ENCODE results near the gene KLHL7. TPM values are rescaled to one million over a fixed set of nuclear protein-coding genes. Genes with fewer than 3 reads are reported as not detected.

KLHL7 gene
- total RNA-seq, 4 donors from 2014 or later = 21.3 to 45.9 (median 27.6) TPM

GRCh38 chr7:23098460-23098859 lies 7.1 kb upstream of the KLHL7 start:
- 40 to 58% methylated on average over 2 of the region's 2 CpGs for WGBS, 2 donors (ENCODE audit: low coverage in 1 of 2)
- Histone ChIP-seq H3K9me3 (peaks cover 0 to 14% (median 0%) of the 10 kb centered on the region in 3 donors), H3K4me3 (no peak overlapping the region), H3K36me3 (peaks cover 0 to 6% of the 10 kb centered on the region in 2 donors), H3K27ac (no peak overlapping the region), H3K4me1 (no peaks in the 10 kb centered on the region), H3K27me3 (no peaks in the 10 kb centered on the region)
- ATAC-seq = no peak
- TF ChIP-seq POLR2AphosphoS5 (IDR thresholded peaks at IDR 0.05) (no peak), EP300 (IDR thresholded peaks at IDR 0.05) (no peak), POLR2A (IDR thresholded peaks at IDR 0.05) (no peak), CTCF (IDR thresholded peaks at IDR 0.05) (no peak)

DNA sequence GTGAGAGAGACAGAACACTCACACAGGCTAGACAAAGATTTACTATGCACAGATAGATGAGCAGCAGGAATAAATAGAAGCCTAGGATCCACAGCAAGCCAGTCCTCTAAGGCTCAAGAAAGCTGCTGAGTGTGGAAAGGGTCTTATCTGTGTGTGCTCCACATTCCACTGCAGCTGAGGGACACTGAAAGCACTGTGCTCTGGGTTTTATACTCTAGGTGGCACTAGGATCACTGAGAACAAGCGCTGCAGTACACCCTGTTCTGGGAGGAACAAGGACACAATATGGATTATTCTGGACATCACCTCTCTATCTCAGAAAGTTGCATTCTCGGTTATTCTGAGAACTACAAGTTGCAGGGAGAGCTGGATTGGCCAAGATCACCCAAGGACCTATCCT lies 4.9 kb upstream of the KLHL7 start:
- 40 to 78% methylated on average over 1 of the region's 2 CpGs for WGBS, 2 donors (ENCODE audit: low coverage in 1 of 2)
- H3K27ac ChIP-seq = no peak overlapping the region

DNA sequence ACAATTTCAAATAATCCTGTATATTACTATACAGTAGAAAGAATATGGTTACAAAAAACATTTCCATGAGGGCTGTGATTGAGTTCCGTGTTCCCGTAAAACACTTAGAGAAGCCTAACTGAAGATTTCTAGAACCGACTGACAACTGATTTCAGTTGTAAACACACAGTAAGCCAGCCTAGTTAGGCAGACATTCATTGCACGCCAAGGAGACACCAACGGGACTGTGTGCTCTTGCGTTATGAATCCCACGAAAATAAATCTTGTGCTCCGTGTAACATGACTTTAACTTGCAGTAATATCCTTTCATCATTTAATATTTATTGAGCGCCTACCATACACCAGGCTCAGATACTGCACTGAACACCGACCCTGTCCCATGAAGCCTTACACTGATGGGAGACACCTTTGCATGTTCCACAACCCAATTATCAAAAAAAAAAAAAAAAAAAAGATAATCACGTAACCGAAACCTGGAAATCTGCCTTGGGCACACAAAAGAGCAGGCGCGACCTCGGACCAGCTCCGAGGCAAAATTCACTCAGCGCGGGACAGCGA lies 420 bp upstream of the KLHL7 start:
- H3K9me3 ChIP-seq = peaks cover 0 to 7% (median 0%) of the 10 kb centered on the region in 3 donors
- TF ChIP-seq POLR2A (IDR thresholded peaks at IDR 0.05) = no peak
- TF ChIP-seq CTCF (IDR thresholded peaks at IDR 0.05) = no peak
- no peak for TF ChIP-seq POLR2AphosphoS5 (IDR thresholded peaks at IDR 0.05)
- no peak for TF ChIP-seq EP300 (IDR thresholded peaks at IDR 0.05)
- 0 to 1% methylated on average over 10 to 16 of the region's 19 CpGs for WGBS, 2 donors (ENCODE audit: low coverage in 1 of 2)
- peaks cover 0 to 6% of the 10 kb centered on the region in 2 donors for H3K36me3 ChIP-seq
- peaks cover 9 to 42% (median 14%) of the 10 kb centered on the region in 3 donors for H3K4me1 ChIP-seq
- no peaks in the 10 kb centered on the region for H3K27me3 ChIP-seq
- H3K4me3 ChIP-seq = peak overlapping the region; percentile 81 to 82
- no peak for ATAC-seq
- peak overlapping the region; percentile 85 to 96 (median 94) for H3K27ac ChIP-seq

More for the DNA sequence above, 4.9 kb upstream of the KLHL7 start:
- no peak for TF ChIP-seq EP300 (IDR thresholded peaks at IDR 0.05)
- no peak for TF ChIP-seq CTCF (IDR thresholded peaks at IDR 0.05)
- no peak for ATAC-seq
- H3K9me3 ChIP-seq = peaks cover 0 to 11% (median 0%) of the 10 kb centered on the region in 3 donors
- no peak overlapping the region for H3K4me3 ChIP-seq
- H3K27me3 ChIP-seq = no peaks in the 10 kb centered on the region
- H3K4me1 ChIP-seq = peaks cover 0 to 6% (median 0%) of the 10 kb centered on the region in 3 donors
- peaks cover 0 to 6% of the 10 kb centered on the region in 2 donors for H3K36me3 ChIP-seq

DNA sequence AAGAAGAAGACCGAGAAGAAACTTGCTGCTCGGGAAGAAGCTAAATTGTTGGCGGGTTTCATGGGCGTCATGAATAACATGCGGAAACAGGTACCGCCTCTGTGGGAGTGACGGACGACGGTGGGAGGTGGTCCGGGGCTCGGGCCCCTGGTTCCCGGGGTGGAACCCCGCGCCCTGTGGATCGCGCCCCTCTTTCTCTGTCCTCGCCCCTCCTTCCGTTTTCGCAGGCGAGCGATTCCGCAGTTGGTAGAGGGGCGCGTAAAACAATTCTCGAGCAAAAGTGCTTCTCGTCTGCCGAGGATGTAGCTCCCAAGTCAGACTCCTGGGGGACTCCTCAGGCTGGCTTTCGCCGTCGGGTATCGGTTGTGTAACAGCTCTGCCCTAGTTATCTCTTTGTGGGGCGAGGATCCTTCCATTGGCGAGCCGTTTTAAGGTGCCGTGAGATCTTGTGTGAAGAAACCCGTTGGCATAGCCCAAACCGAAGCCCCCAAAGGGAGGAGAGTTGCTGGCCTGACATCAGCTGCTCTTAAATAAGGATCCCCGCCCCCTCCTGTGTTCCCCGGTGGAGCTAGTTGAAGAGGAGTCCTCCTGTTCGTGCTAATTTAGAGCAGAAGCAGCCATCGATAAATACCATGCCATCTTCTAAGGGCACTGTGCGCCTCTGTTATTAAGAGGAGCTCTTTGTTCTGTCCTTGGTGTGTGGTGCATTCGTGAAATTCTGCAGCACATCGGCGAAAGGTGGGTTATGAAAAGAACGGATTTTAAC lies 655 bp downstream of the KLHL7 start:
- H3K27me3 ChIP-seq = no peaks in the 10 kb centered on the region
- H3K4me1 ChIP-seq = peaks cover 9 to 45% (median 14%) of the 10 kb centered on the region in 3 donors
- TF ChIP-seq CTCF (IDR thresholded peaks at IDR 0.05) (peak in 1 of 4 experiments; percentile 17), POLR2A (IDR thresholded peaks at IDR 0.05) (no peak), EP300 (IDR thresholded peaks at IDR 0.05) (no peak), POLR2AphosphoS5 (IDR thresholded peaks at IDR 0.05) (no peak)
- peak overlapping the region; percentile 85 to 96 (median 94) for H3K27ac ChIP-seq
- H3K4me3 ChIP-seq = peak overlapping the region; percentile 81 to 82
- WGBS, 2 donors (ENCODE audit: low coverage in 1 of 2) = 0 to 1% methylated on average over 10 to 15 of the region's 46 CpGs
- peaks cover 0 to 6% of the 10 kb centered on the region in 2 donors for H3K36me3 ChIP-seq
- H3K9me3 ChIP-seq = peaks cover 0 to 7% (median 0%) of the 10 kb centered on the region in 3 donors
- ATAC-seq = peak; percentile 56

Measured in gastroesophageal sphincter (tissue), 4 donors.